Measurements from ENCODE around the gene SELPLG. TPM values are rescaled to one million over a fixed set of nuclear protein-coding genes. Genes with fewer than 3 reads are reported as not detected.
A peak's percentile ranks its signal among the peaks of the same experiment; 100 is the strongest.
"Not testable (repeated sequence)": the region's sequence is repeated elsewhere in the genome, so short reads cannot be mapped to it uniquely, and the experiment has no call there.

The SELPLG gene
- total and polyA plus RNA-seq, 11 donors, result 1.0 to 26.7 (median 4.0) TPM

GRCh38 chr12:108664338-108665258, 30.9 kb upstream of the SELPLG start:
- Histone ChIP-seq H3K36me3 (peaks cover 0 to 21% (median 12%) of the 10 kb centered on the region in 9 donors), H3K4me1 (peaks cover 17 to 60% (median 50%) of the 10 kb centered on the region in 12 donors), H3K4me3 (peak overlapping the region in 1 of 12 donors; percentile 12), H3K9me3 (no peaks in the 10 kb centered on the region), H3K27me3 (no peaks in the 10 kb centered on the region), H3K27ac (peak overlapping the region; percentile 62 to 88 (median 80))
- peak in 1 of 2 donors; percentile 28 for TF ChIP-seq POLR2A (IDR thresholded peaks at IDR 0.05)
- TF ChIP-seq CTCF (IDR thresholded peaks at IDR 0.05), result peak; percentile 88 to 98 (median 96)
- DNase-seq, result peak; percentile 76 to 87 (median 84)
- intact Hi-C loops (cut with DNase I), result loop anchor here (1.0 to 10.0 kb wide), 15 partner anchors 63 to 430 kb away; partner anchors contain the start of genes ALKBH2 (in 5 of the 10), CORO1C (in 5 of the 10), UNG (in 5 of the 10) and SSH1 (in 1 of the 10)
- 2 to 5% (median 3%) methylated on average over 5 of the region's 5 CpGs for WGBS, 4 donors
- ATAC-seq, result peak; percentile 85 to 93 (median 92)

GRCh38 chr12:108663324-108664015, 29.8 kb upstream of the SELPLG start:
- peak overlapping the region in 10 of 12 donors; percentile 62 to 88 (median 80) for H3K27ac ChIP-seq
- no peaks in the 10 kb centered on the region for H3K27me3 ChIP-seq
- no peak overlapping the region for H3K4me3 ChIP-seq
- TF ChIP-seq POLR2A (IDR thresholded peaks at IDR 0.05) (no peak), CTCF (IDR thresholded peaks at IDR 0.05) (no peak)
- peaks cover 17 to 52% (median 47%) of the 10 kb centered on the region in 12 donors for H3K4me1 ChIP-seq
- 98 to 99% (median 98%) methylated on average over 4 of the region's 4 CpGs for WGBS, 4 donors
- DNase-seq (no peak), ATAC-seq (no peak)
- intact Hi-C loops (cut with DNase I), result loop anchor here (1.0 to 10.0 kb wide), 10 partner anchors 67 to 431 kb away; partner anchors contain the start of genes ALKBH2 (in 5 of the 10), UNG (in 5 of the 10), CORO1C (in 3 of the 10) and SSH1 (in 1 of the 10)
- H3K9me3 ChIP-seq, result no peaks in the 10 kb centered on the region
- peaks cover 0 to 32% (median 24%) of the 10 kb centered on the region in 9 donors for H3K36me3 ChIP-seq

- intact Hi-C loops (cut with DNase I); ATAC-seq: not testable (repeated sequence)
- WGBS, 4 donors, result 92 to 99% (median 97%) methylated on average over 4 of the region's 4 CpGs
Measured at GRCh38 chr12:108658115-108658514, 24.4 kb upstream of the SELPLG start.

GRCh38 chr12:108657130-108657745, 23.5 kb upstream of the SELPLG start:
- H3K27ac ChIP-seq, result peak overlapping the region in 5 of 12 donors; percentile 30 to 47 (median 45)
- 83 to 94% (median 93%) methylated on average over 10 of the region's 10 CpGs for WGBS, 4 donors
- intact Hi-C loops (cut with DNase I), result no loop called here
- no peaks in the 10 kb centered on the region for H3K9me3 ChIP-seq
- no peak for ATAC-seq
- no peak for DNase-seq
- peaks cover 0 to 85% (median 60%) of the 10 kb centered on the region in 9 donors for H3K36me3 ChIP-seq
- H3K4me1 ChIP-seq, result peaks cover 0 to 42% (median 10%) of the 10 kb centered on the region in 12 donors
- H3K4me3 ChIP-seq, result no peak overlapping the region
- TF ChIP-seq CTCF (IDR thresholded peaks at IDR 0.05), result no peak
- no peak for TF ChIP-seq POLR2A (IDR thresholded peaks at IDR 0.05)
- H3K27me3 ChIP-seq, result no peaks in the 10 kb centered on the region

More at GRCh38 chr12:108658115-108658514, 24.4 kb upstream of the SELPLG start:
- Histone ChIP-seq H3K4me1 (peaks cover 0 to 35% (median 8%) of the 10 kb centered on the region in 12 donors), H3K27ac (peak overlapping the region in 4 of 12 donors; percentile 13 to 35 (median 17)), H3K36me3 (peaks cover 0 to 77% (median 52%) of the 10 kb centered on the region in 9 donors)
- H3K4me3 ChIP-seq, DNase-seq, H3K27me3 ChIP-seq, H3K9me3 ChIP-seq: not testable (repeated sequence)

GRCh38 chr12:108656247-108656646, 22.6 kb upstream of the SELPLG start:
- ATAC-seq; H3K27me3 ChIP-seq; H3K9me3 ChIP-seq; intact Hi-C loops (cut with DNase I); DNase-seq; H3K4me3 ChIP-seq: not testable (repeated sequence)
- H3K27ac ChIP-seq, result peak overlapping the region in 4 of 12 donors; percentile 16 to 59 (median 46)
- peaks cover 0 to 88% (median 64%) of the 10 kb centered on the region in 9 donors for H3K36me3 ChIP-seq
- 89 to 98% (median 93%) methylated on average over 7 to 24 of the region's 24 CpGs for WGBS, 4 donors
- H3K4me1 ChIP-seq, result peaks cover 0 to 46% (median 10%) of the 10 kb centered on the region in 12 donors

- WGBS, 4 donors, result 92 to 98% (median 95%) methylated on average over 16 to 23 of the region's 28 CpGs
- peaks cover 0 to 46% (median 10%) of the 10 kb centered on the region in 12 donors for H3K4me1 ChIP-seq
- intact Hi-C loops (cut with DNase I); H3K4me3 ChIP-seq; ATAC-seq; H3K27me3 ChIP-seq; DNase-seq; H3K9me3 ChIP-seq: not testable (repeated sequence)
- peak overlapping the region in 1 of 12 donors; percentile 70 for H3K27ac ChIP-seq
- peaks cover 0 to 88% (median 68%) of the 10 kb centered on the region in 9 donors for H3K36me3 ChIP-seq
Measured at GRCh38 chr12:108655812-108656175, 22.1 kb upstream of the SELPLG start.
